Endothelial cell of umbilical vein (primary cell): Measurements from ENCODE around the gene MPZL3. TPM values are rescaled to one million over a fixed set of nuclear protein-coding genes. Genes with fewer than 3 reads are reported as not detected.

Source experiments
- BruUV-seq: library from RNA; stranded (reverse); fragments of 400-500 nt; replicated peaks from 2 replicates; lab custom pipeline; 2021; lab: Mats Ljungman, UMichigan
- CTCF ChIA-PET: fragments of 300-600, 350-600 bp; sonication (Branson Sonifier 250); formaldehyde crosslinking; loops from one replicate; lab custom pipeline; 2021; ENCODE audit warnings: antibody characterized with exemption, inconsistent platforms; lab: Charles Lee
- POLR2A ChIA-PET: fragments of 300-600, 350-600 bp; sonication (Branson Sonifier 250); formaldehyde crosslinking; loops from one replicate; lab custom pipeline; 2021; ENCODE audit warnings: antibody characterized with exemption, inconsistent platforms; lab: Charles Lee
- DNase-seq: peaks from one replicate; pipeline ENCODE4 v3.0.0-alpha.2; 2011; ENCODE audit warnings: low read depth, low spot score
- FAIRE-seq: peaks from 2 replicates; lab custom pipeline; 2011; peaks lifted over from hg19 to GRCh38; lab: Jason Lieb, UNC
- H2AFZ ChIP-seq: 2 replicates; pipeline ENCODE4 v1.6.0; 2012; ENCODE audit warnings: low read depth, low read length, control low read depth, inconsistent platforms
- H3K27ac ChIP-seq: 2 replicates; pipeline ENCODE4 v1.5.1; 2011; ENCODE audit warnings: low read depth, mild to moderate bottlenecking, control low read depth, low read length, moderate library complexity; ENCODE audit not compliant: insufficient read depth
- H3K27me3 ChIP-seq, 2 experiments: 2 replicates each; pipeline versions ENCODE4 v1.6.0 to v1.6.1; 2011; ENCODE audit warnings: low read length in 2 of 2, mixed read lengths in 1 of 2; ENCODE audit not compliant: control insufficient read depth in 2 of 2, insufficient read depth in 2 of 2
- H3K36me3 ChIP-seq, 2 experiments: 2 replicates in 1 of 2; 3 replicates in 1 of 2; pipeline ENCODE4 v1.5.1; 2011; ENCODE audit warnings: low read length in 2 of 2, mild to moderate bottlenecking in 1 of 2, moderate library complexity in 1 of 2; ENCODE audit not compliant: control insufficient read depth in 2 of 2, insufficient read depth in 2 of 2; ENCODE audit errors: extremely low read depth in 1 of 2
- H3K4me1 ChIP-seq: 3 replicates; pipeline ENCODE4 v1.5.1; 2011; ENCODE audit warnings: mild to moderate bottlenecking, low read length; ENCODE audit not compliant: control insufficient read depth, insufficient read depth; ENCODE audit errors: extremely low read depth
- H3K4me2 ChIP-seq: 2 replicates; pipeline ENCODE4 v1.6.1; 2011; ENCODE audit warnings: low read length, control low read depth, mixed read lengths; ENCODE audit not compliant: insufficient read depth
- H3K4me3 ChIP-seq, 3 experiments: fragments of 200-600 bp in 1 of 3; sonication (generic), shearing (Covaris generic) in 1 of 3; replicated peaks in 1 of 3; 2 replicates each; pipeline ENCODE4 v1.5.1; 2011 to 2016; ENCODE audit warnings: control low read depth in 3 of 3, low read length in 3 of 3, mild to moderate bottlenecking in 2 of 3, inconsistent platforms in 1 of 3, low read depth in 1 of 3, moderate library complexity in 1 of 3; ENCODE audit not compliant: insufficient read depth in 1 of 3
- H3K79me2 ChIP-seq: 2 replicates; pipeline ENCODE4 v1.6.0; 2012; ENCODE audit warnings: low read length, inconsistent platforms; ENCODE audit not compliant: control insufficient read depth, insufficient read depth
- H3K9ac ChIP-seq: replicated peaks from 2 replicates; pipeline ENCODE3; 2011; ENCODE audit warnings: low read length, control low read depth; ENCODE audit not compliant: insufficient read depth; ENCODE audit errors: extremely low read depth
- H3K9me1 ChIP-seq: replicated peaks from 3 replicates; pipeline ENCODE4 v1.6.0; 2011; ENCODE audit warnings: mild to moderate bottlenecking, low read length; ENCODE audit not compliant: control insufficient read depth, insufficient read depth; ENCODE audit errors: extremely low read depth
- H3K9me3 ChIP-seq: replicated peaks from 2 replicates; pipeline ENCODE4 v1.5.1; 2012; ENCODE audit warnings: low read length, inconsistent platforms; ENCODE audit not compliant: control insufficient read depth, insufficient read depth
- H4K20me1 ChIP-seq: replicated peaks from 2 replicates; pipeline ENCODE3; 2011; ENCODE audit warnings: mild to moderate bottlenecking, low read length; ENCODE audit not compliant: control insufficient read depth, insufficient read depth; ENCODE audit errors: extremely low read depth
- CTCF ChIP-seq, 2 donors: IDR thresholded peaks; 1 replicate in 1 of 2; 2 replicates in 1 of 2; pipeline ENCODE4 v1.5.1; 2011; ENCODE audit warnings: low read length in 2 of 2, mild to moderate bottlenecking in 2 of 2, moderate library complexity in 2 of 2, control low read depth in 1 of 2, inconsistent platforms in 1 of 2, low read depth in 1 of 2; ENCODE audit not compliant: insufficient read depth in 1 of 2; ENCODE audit errors: extremely low read depth in 1 of 2
- EZH2 ChIP-seq: IDR thresholded peaks from 2 replicates; pipeline ENCODE4 v1.6.1; 2012; ENCODE audit warnings: borderline replicate concordance, low read depth, mild to moderate bottlenecking, moderate library complexity, low read length, inconsistent platforms; ENCODE audit not compliant: severe bottlenecking
- FOS ChIP-seq: IDR thresholded peaks from 2 replicates; pipeline ENCODE4 v1.6.1; 2011; ENCODE audit warnings: mild to moderate bottlenecking, low read length, moderate library complexity, borderline replicate concordance; ENCODE audit not compliant: insufficient read depth
- JUN ChIP-seq: IDR thresholded peaks from 2 replicates; pipeline ENCODE4 v1.6.1; 2011; ENCODE audit warnings: borderline replicate concordance, low read depth; ENCODE audit not compliant: insufficient read length, insufficient read depth
- MAX ChIP-seq: IDR thresholded peaks from 2 replicates; pipeline ENCODE4 v1.6.1; 2011; ENCODE audit not compliant: insufficient read depth, insufficient read length
- MYC ChIP-seq: IDR thresholded peaks from one replicate; pipeline ENCODE4 v1.6.1; 2011; ENCODE audit warnings: mild to moderate bottlenecking, low read depth, low read length
- POLR2A ChIP-seq: IDR thresholded peaks from 2 replicates; pipeline ENCODE4 v1.6.1; 2012; ENCODE audit warnings: low read depth, mild to moderate bottlenecking, control low read depth, low read length
- POLR2AphosphoS5 ChIP-seq: IDR thresholded peaks from 2 replicates; pipeline ENCODE4 v1.6.1; 2012; ENCODE audit warnings: low read depth, mild to moderate bottlenecking, control low read depth, low read length, moderate library complexity; ENCODE audit not compliant: insufficient read depth
- dilution Hi-C: fragments of 300-500 bp; cut with MboI; formaldehyde crosslinking; loops from one replicate; pipeline ENCODE4 v1.15.0; 2019; ENCODE audit warnings: low sequenced_read_pairs; ENCODE audit not compliant: extremely low pct_ligation_motif_present
- intact Hi-C: fragments of 100-400 bp; cut with micrococcal nuclease; formaldehyde crosslinking; loops from one replicate; pipeline ENCODE4 v1.10.0; 2022
- polyA plus RNA-seq, 4 experiments: library from polyadenylated mRNA; depleted of rRNA in 3 of 4; stranded (reverse) in 3 of 4; unstranded in 1 of 4; fragments of >200 nt; gene quantifications; 2 replicates each; pipeline versions ENCODE4 v1.2.1 to v1.2.3, GENCODE V29; 2011 to 2012; ENCODE audit warnings: missing spikeins in 1 of 4
- total RNA-seq: library from RNA; stranded (reverse); gene quantifications from 2 replicates; pipeline ENCODE4 v1.2.3, GENCODE V29; 2021

Gene MPZL3
- total and polyA plus RNA-seq, 2 donors (not counting 3 experiments of a cell fraction or from before 2014, with no cell fraction given), result 2.5 to 7.1 TPM

- H3K79me2 ChIP-seq, result no peaks in the 10 kb centered on the region
- no peak overlapping the region for H3K4me3 ChIP-seq
- intact Hi-C loops, result no loop called here
- dilution Hi-C loops, result no loop called here
- no peak overlapping the region for H2AFZ ChIP-seq
- no peaks in the 10 kb centered on the region for H3K9me1 ChIP-seq
- peaks cover 31% of the 10 kb centered on the region for H3K4me1 ChIP-seq
- DNase-seq, result no peak
- H3K27me3 ChIP-seq, result no peaks in the 10 kb centered on the region
- H3K4me2 ChIP-seq, result no peak overlapping the region
- TF ChIP-seq POLR2A (no peak), EZH2 (no peak), JUN (no peak), FOS (no peak), MYC (no peak), POLR2AphosphoS5 (no peak), MAX (no peak), CTCF (IDR thresholded peaks at IDR 0.05; ENCODE audit: extremely low read depth in 1 of 2, insufficient read depth in 1 of 2, low read depth in 1 of 2, low read length in 2 of 2) (no peak)
- BruUV-seq, result no TSS peak
- H3K27ac ChIP-seq, result no peak overlapping the region
- POLR2A ChIA-PET, result no interaction called here
- H3K36me3 ChIP-seq, result no peaks in the 10 kb centered on the region
- H3K9ac ChIP-seq, result no peak overlapping the region
- no peaks in the 10 kb centered on the region for H4K20me1 ChIP-seq
- no peak for FAIRE-seq
- CTCF ChIA-PET, result interaction anchor here (1.3 kb wide), 1 partner anchor 73 kb away, joined by 7 read pairs; no protein-coding TSS in a partner anchor
- no peaks in the 10 kb centered on the region for H3K9me3 ChIP-seq
These were observed 19.8 kb upstream of the MPZL3 start for GRCh38 chr11:118272001-118272400.
